ENCODE results near the gene PPP1R16B.

The PPP1R16B gene

GRCh38 chr20:38815446-38815845 is 9.9 kb downstream of the PPP1R16B start:
- ATAC-seq (replicated peaks; ENCODE audit: extremely low read depth, poor library complexity, severe bottlenecking) (no peak), DNase-seq (ENCODE audit: low spot score in 2 of 2) (no peak)
- Mint-ChIP-seq H3K4me3 (no peak overlapping the region), H3K36me3 (ENCODE audit: insufficient read depth) (peaks cover 47% of the 10 kb centered on the region), H3K27me3 (no peaks in the 10 kb centered on the region), H3K27ac (ENCODE audit: low read depth) (peak overlapping the region; percentile 84), H3K9me3 (no peaks in the 10 kb centered on the region), H3K4me1 (peaks cover 88% of the 10 kb centered on the region)

- H3K4me3 Mint-ChIP-seq: peak overlapping the region; percentile 16
- no peaks in the 10 kb centered on the region for H3K27me3 Mint-ChIP-seq
- peaks cover 8% of the 10 kb centered on the region for H3K9me3 Mint-ChIP-seq
- peaks cover 48% of the 10 kb centered on the region for H3K36me3 Mint-ChIP-seq (ENCODE audit: insufficient read depth)
- H3K4me1 Mint-ChIP-seq: peaks cover 80% of the 10 kb centered on the region
- DNase-seq (ENCODE audit: low spot score in 2 of 2) (no peak), ATAC-seq (replicated peaks; ENCODE audit: extremely low read depth, poor library complexity, severe bottlenecking) (no peak)
- peak overlapping the region; percentile 83 for H3K27ac Mint-ChIP-seq (ENCODE audit: low read depth)
These were observed 12.9 kb downstream of the PPP1R16B start for GRCh38 chr20:38818113-38819065.

- Mint-ChIP-seq H3K9me3 (peaks cover 8% of the 10 kb centered on the region), H3K4me3 (no peak overlapping the region), H3K27ac (ENCODE audit: low read depth) (no peak overlapping the region), H3K36me3 (ENCODE audit: insufficient read depth) (peaks cover 56% of the 10 kb centered on the region), H3K27me3 (no peaks in the 10 kb centered on the region), H3K4me1 (peaks cover 77% of the 10 kb centered on the region)
- DNase-seq (ENCODE audit: low spot score in 2 of 2): no peak
- no peak for ATAC-seq (replicated peaks; ENCODE audit: extremely low read depth, poor library complexity, severe bottlenecking)
These were observed 20.0 kb downstream of the PPP1R16B start for GRCh38 chr20:38825571-38825900.

GRCh38 chr20:38825901-38826625 is 20.6 kb downstream of the PPP1R16B start:
- Mint-ChIP-seq H3K27me3 (no peaks in the 10 kb centered on the region), H3K36me3 (ENCODE audit: insufficient read depth) (peaks cover 54% of the 10 kb centered on the region), H3K9me3 (peaks cover 7% of the 10 kb centered on the region), H3K4me3 (no peak overlapping the region), H3K4me1 (peaks cover 81% of the 10 kb centered on the region), H3K27ac (ENCODE audit: low read depth) (no peak overlapping the region)
- ATAC-seq (replicated peaks; ENCODE audit: extremely low read depth, poor library complexity, severe bottlenecking) (no peak), DNase-seq (ENCODE audit: low spot score in 2 of 2) (no peak)

GRCh38 chr20:38827770-38828281 is 22.3 kb downstream of the PPP1R16B start:
- ATAC-seq (replicated peaks; ENCODE audit: extremely low read depth, poor library complexity, severe bottlenecking): peak; percentile 13
- DNase-seq (ENCODE audit: low spot score in 2 of 2): no peak

GRCh38 chr20:38828514-38829295 is 23.2 kb downstream of the PPP1R16B start:
- peak overlapping the region; percentile 36 for H3K4me3 Mint-ChIP-seq

More at GRCh38 chr20:38827770-38828281, 22.3 kb downstream of the PPP1R16B start:
- Mint-ChIP-seq H3K4me3 (peak overlapping the region; percentile 33), H3K9me3 (no peaks in the 10 kb centered on the region), H3K36me3 (ENCODE audit: insufficient read depth) (peaks cover 58% of the 10 kb centered on the region), H3K27ac (ENCODE audit: low read depth) (peak overlapping the region; percentile 74), H3K27me3 (no peaks in the 10 kb centered on the region), H3K4me1 (peaks cover 78% of the 10 kb centered on the region)

GRCh38 chr20:38829296-38829875 is 23.9 kb downstream of the PPP1R16B start:
- Mint-ChIP-seq H3K27me3 (no peaks in the 10 kb centered on the region), H3K36me3 (ENCODE audit: insufficient read depth) (peaks cover 55% of the 10 kb centered on the region), H3K27ac (ENCODE audit: low read depth) (peak overlapping the region; percentile 94), H3K4me1 (peaks cover 86% of the 10 kb centered on the region), H3K9me3 (no peaks in the 10 kb centered on the region), H3K4me3 (peak overlapping the region; percentile 36)
- ATAC-seq (replicated peaks; ENCODE audit: extremely low read depth, poor library complexity, severe bottlenecking) (no peak), DNase-seq (ENCODE audit: low spot score in 2 of 2) (no peak)

More at GRCh38 chr20:38828514-38829295, 23.2 kb downstream of the PPP1R16B start:
- H3K4me1 Mint-ChIP-seq: peaks cover 84% of the 10 kb centered on the region
- H3K9me3 Mint-ChIP-seq: no peaks in the 10 kb centered on the region
- H3K27me3 Mint-ChIP-seq: no peaks in the 10 kb centered on the region
- H3K36me3 Mint-ChIP-seq (ENCODE audit: insufficient read depth): peaks cover 57% of the 10 kb centered on the region
- DNase-seq (ENCODE audit: low spot score in 2 of 2): no peak
- no peak for ATAC-seq (replicated peaks; ENCODE audit: extremely low read depth, poor library complexity, severe bottlenecking)
- peak overlapping the region; percentile 94 for H3K27ac Mint-ChIP-seq (ENCODE audit: low read depth)

- Mint-ChIP-seq H3K27ac (ENCODE audit: low read depth) (peak overlapping the region; percentile 94), H3K4me1 (peaks cover 82% of the 10 kb centered on the region), H3K4me3 (no peak overlapping the region), H3K36me3 (ENCODE audit: insufficient read depth) (peaks cover 49% of the 10 kb centered on the region), H3K27me3 (no peaks in the 10 kb centered on the region), H3K9me3 (no peaks in the 10 kb centered on the region)
- ATAC-seq (replicated peaks; ENCODE audit: extremely low read depth, poor library complexity, severe bottlenecking): no peak
- DNase-seq (ENCODE audit: low spot score in 2 of 2): no peak
These were observed 24.9 kb downstream of the PPP1R16B start for GRCh38 chr20:38830356-38830755.

- Mint-ChIP-seq H3K27ac (ENCODE audit: low read depth) (peak overlapping the region; percentile 94), H3K36me3 (ENCODE audit: insufficient read depth) (peaks cover 48% of the 10 kb centered on the region), H3K9me3 (no peaks in the 10 kb centered on the region), H3K4me3 (peak overlapping the region; percentile 62), H3K4me1 (peaks cover 74% of the 10 kb centered on the region), H3K27me3 (no peaks in the 10 kb centered on the region)
- no peak for ATAC-seq (replicated peaks; ENCODE audit: extremely low read depth, poor library complexity, severe bottlenecking)
- DNase-seq (ENCODE audit: low spot score in 2 of 2): no peak
These were observed 25.7 kb downstream of the PPP1R16B start for GRCh38 chr20:38831049-38831691.

GRCh38 chr20:38831995-38832620 is 26.6 kb downstream of the PPP1R16B start:
- no peaks in the 10 kb centered on the region for H3K27me3 Mint-ChIP-seq
- DNase-seq (ENCODE audit: low spot score in 2 of 2) (no peak), ATAC-seq (replicated peaks; ENCODE audit: extremely low read depth, poor library complexity, severe bottlenecking) (peak; percentile 33)
- H3K4me3 Mint-ChIP-seq: peak overlapping the region; percentile 62
- peaks cover 73% of the 10 kb centered on the region for H3K4me1 Mint-ChIP-seq
- peaks cover 51% of the 10 kb centered on the region for H3K36me3 Mint-ChIP-seq (ENCODE audit: insufficient read depth)
- H3K27ac Mint-ChIP-seq (ENCODE audit: low read depth): peak overlapping the region; percentile 94
- H3K9me3 Mint-ChIP-seq: no peaks in the 10 kb centered on the region

GRCh38 chr20:38833154-38833856 is 27.8 kb downstream of the PPP1R16B start:
- H3K27me3 Mint-ChIP-seq: no peaks in the 10 kb centered on the region
- H3K27ac Mint-ChIP-seq (ENCODE audit: low read depth): peak overlapping the region; percentile 80
- DNase-seq (ENCODE audit: low spot score in 2 of 2) (no peak), ATAC-seq (replicated peaks; ENCODE audit: extremely low read depth, poor library complexity, severe bottlenecking) (peak; percentile 57)
- no peaks in the 10 kb centered on the region for H3K9me3 Mint-ChIP-seq
- peaks cover 61% of the 10 kb centered on the region for H3K4me1 Mint-ChIP-seq
- H3K36me3 Mint-ChIP-seq (ENCODE audit: insufficient read depth): peaks cover 52% of the 10 kb centered on the region
- H3K4me3 Mint-ChIP-seq: peak overlapping the region; percentile 39
